ENCODE results near the gene F8. TPM values are rescaled to one million over a fixed set of nuclear protein-coding genes. Genes with fewer than 3 reads are reported as not detected.

The F8 gene
- total and polyA plus RNA-seq, 9 of the 15 experiments (the other 6 are each of a cell fraction or from before 2014, with no cell fraction given): 0.41 to 3.8 (median 0.91) TPM

- no peak for TF ChIP-seq ZNF398 (CRISPR knock-in tag; IDR thresholded peaks at IDR 0.05)
- TF ChIP-seq, protein P1, sequence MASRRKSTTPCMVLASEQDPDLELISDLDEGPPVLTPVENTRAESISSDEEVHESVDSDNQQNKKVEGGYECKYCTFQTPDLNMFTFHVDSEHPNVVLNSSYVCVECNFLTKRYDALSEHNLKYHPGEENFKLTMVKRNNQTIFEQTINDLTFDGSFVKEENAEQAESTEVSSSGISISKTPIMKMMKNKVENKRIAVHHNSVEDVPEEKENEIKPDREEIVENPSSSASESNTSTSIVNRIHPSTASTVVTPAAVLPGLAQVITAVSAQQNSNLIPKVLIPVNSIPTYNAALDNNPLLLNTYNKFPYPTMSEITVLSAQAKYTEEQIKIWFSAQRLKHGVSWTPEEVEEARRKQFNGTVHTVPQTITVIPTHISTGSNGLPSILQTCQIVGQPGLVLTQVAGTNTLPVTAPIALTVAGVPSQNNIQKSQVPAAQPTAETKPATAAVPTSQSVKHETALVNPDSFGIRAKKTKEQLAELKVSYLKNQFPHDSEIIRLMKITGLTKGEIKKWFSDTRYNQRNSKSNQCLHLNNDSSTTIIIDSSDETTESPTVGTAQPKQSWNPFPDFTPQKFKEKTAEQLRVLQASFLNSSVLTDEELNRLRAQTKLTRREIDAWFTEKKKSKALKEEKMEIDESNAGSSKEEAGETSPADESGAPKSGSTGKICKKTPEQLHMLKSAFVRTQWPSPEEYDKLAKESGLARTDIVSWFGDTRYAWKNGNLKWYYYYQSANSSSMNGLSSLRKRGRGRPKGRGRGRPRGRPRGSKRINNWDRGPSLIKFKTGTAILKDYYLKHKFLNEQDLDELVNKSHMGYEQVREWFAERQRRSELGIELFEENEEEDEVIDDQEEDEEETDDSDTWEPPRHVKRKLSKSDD (conservative IDR thresholded peaks at IDR 0.05; ENCODE audit: low read length): no peak
- TF ChIP-seq, protein P2, sequence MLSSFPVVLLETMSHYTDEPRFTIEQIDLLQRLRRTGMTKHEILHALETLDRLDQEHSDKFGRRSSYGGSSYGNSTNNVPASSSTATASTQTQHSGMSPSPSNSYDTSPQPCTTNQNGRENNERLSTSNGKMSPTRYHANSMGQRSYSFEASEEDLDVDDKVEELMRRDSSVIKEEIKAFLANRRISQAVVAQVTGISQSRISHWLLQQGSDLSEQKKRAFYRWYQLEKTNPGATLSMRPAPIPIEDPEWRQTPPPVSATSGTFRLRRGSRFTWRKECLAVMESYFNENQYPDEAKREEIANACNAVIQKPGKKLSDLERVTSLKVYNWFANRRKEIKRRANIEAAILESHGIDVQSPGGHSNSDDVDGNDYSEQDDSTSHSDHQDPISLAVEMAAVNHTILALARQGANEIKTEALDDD (IDR thresholded peaks at IDR 0.05): peak; percentile 65
- no peak for TF ChIP-seq NR1H2 (CRISPR knock-in tag; IDR thresholded peaks at IDR 0.05)
- no peak for TF ChIP-seq ZNF830 (CRISPR knock-in tag; IDR thresholded peaks at IDR 0.05)
- TF ChIP-seq VEZF1 (CRISPR knock-in tag; IDR thresholded peaks at IDR 0.05): peak; percentile 44; the same call in 1 of the 2 replicates
- TF ChIP-seq CBFA2T2 (conservative IDR thresholded peaks at IDR 0.05): peak; percentile 48
- TF ChIP-seq ZNF23 (CRISPR knock-in tag; IDR thresholded peaks at IDR 0.05): no peak
- 0 out of 2 replicates have a peak, but pooled peaks have one; percentile 12 for TF ChIP-seq CTBP1 (IDR thresholded peaks at IDR 0.05; ENCODE audit: borderline replicate concordance)
- TF ChIP-seq TCF7L2 (IDR thresholded peaks at IDR 0.05; ENCODE audit: low read depth, low read length): no peak
- no peak for TF ChIP-seq ZNF77 (CRISPR knock-in tag; IDR thresholded peaks at IDR 0.05)
- peak; percentile 51; the same call in 1 of the 2 replicates for TF ChIP-seq ARID1B (IDR thresholded peaks at IDR 0.05)
- TF ChIP-seq NR2C2 (CRISPR knock-in tag; IDR thresholded peaks at IDR 0.05): no peak
- TF ChIP-seq NR2C2 (tag; IDR thresholded peaks at IDR 0.05): 0 out of 2 replicates have a peak, but pooled peaks have one; percentile 19
Measured at GRCh38 chrX:155023907-155024833, 1.6 kb upstream of the F8 start (continued).

Data from K562 (cell line).